ENCODE data around the gene TRMT1L. TPM values are rescaled to one million over a fixed set of nuclear protein-coding genes. Genes with fewer than 3 reads are reported as not detected.

TRMT1L gene
- total and polyA plus RNA-seq, 12 donors: 5.9 to 52.5 (median 23.7) TPM

DNA sequence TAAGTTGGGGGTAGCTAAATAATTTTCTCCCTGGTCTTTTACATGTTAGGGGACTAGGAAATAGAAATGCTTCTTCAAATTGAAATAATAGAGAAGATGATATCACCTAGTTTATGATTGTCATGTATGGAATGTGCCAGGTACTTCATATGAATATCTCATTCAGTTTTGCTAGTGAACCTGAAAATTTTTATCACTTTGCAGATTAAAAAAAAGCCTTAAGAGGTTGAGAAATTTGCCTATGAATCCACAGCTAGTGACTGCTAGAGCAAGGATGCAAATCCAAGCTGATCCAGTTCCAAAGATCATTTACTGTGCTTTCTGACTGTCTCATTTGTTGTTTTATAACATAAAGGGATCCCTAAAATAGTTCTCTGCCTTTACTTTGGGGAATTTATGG lies 86.7 kb downstream of the TRMT1L start:
- Histone ChIP-seq H3K27ac (no peak overlapping the region), H3K36me3 (replicated peaks in 1 of 2) (no peaks in the 10 kb centered on the region), H3K4me1 (replicated peaks in 1 of 2) (peaks cover 0 to 11% of the 10 kb centered on the region in 2 donors), H3K4me3 (no peak overlapping the region), H3K9me3 (replicated peaks in 1 of 3) (no peaks in the 10 kb centered on the region), H3K27me3 (no peaks in the 10 kb centered on the region)
- TF ChIP-seq, protein P1, sequence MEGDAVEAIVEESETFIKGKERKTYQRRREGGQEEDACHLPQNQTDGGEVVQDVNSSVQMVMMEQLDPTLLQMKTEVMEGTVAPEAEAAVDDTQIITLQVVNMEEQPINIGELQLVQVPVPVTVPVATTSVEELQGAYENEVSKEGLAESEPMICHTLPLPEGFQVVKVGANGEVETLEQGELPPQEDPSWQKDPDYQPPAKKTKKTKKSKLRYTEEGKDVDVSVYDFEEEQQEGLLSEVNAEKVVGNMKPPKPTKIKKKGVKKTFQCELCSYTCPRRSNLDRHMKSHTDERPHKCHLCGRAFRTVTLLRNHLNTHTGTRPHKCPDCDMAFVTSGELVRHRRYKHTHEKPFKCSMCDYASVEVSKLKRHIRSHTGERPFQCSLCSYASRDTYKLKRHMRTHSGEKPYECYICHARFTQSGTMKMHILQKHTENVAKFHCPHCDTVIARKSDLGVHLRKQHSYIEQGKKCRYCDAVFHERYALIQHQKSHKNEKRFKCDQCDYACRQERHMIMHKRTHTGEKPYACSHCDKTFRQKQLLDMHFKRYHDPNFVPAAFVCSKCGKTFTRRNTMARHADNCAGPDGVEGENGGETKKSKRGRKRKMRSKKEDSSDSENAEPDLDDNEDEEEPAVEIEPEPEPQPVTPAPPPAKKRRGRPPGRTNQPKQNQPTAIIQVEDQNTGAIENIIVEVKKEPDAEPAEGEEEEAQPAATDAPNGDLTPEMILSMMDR (IDR thresholded peaks at IDR 0.05): no peak
- TF ChIP-seq POLR2A (IDR thresholded peaks at IDR 0.05): no peak
- intact Hi-C loops (cut with DNase I): no loop called here
- no peak for DNase-seq

DNA sequence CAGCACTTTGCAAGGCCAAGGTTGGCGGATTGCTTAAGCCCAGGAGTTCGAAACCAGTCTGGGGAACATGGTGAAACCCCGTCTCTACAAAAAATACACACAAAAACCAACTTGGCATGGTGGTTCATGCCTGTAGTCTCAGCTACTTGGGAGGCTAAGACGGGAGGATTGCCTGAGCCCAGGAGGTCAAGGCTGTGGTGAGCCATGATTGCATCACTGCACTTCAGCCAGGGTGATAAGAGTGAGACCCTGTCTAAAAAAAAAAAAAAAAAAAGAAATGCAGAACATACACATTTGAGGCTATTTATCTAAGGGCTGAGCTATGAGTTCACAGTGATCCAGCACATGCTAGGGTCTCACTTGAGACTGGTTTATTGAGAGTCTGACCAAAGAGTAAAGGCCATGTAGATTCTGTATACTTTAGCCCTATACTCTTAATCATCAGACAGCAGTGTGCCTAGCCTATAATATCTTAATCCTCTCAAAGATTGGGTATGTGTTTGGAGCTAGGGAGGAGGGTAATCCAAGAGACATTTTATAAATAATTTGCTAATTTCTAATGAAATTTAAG lies 87.5 kb downstream of the TRMT1L start:
- TF ChIP-seq, protein P1 (IDR thresholded peaks at IDR 0.05): no peak
- H3K4me3 ChIP-seq: no peak overlapping the region
- no peak for DNase-seq
- peaks cover 0 to 11% of the 10 kb centered on the region in 2 donors for H3K4me1 ChIP-seq (replicated peaks in 1 of 2)
- no peak overlapping the region for H3K27ac ChIP-seq
- H3K27me3 ChIP-seq: no peaks in the 10 kb centered on the region
- no peaks in the 10 kb centered on the region for H3K36me3 ChIP-seq (replicated peaks in 1 of 2)
- intact Hi-C loops (cut with DNase I): no loop called here
- 77 to 83% (median 83%) methylated on average over 4 of the region's 4 CpGs for WGBS, 4 donors
- H3K9me3 ChIP-seq (replicated peaks in 1 of 3): no peaks in the 10 kb centered on the region

DNA sequence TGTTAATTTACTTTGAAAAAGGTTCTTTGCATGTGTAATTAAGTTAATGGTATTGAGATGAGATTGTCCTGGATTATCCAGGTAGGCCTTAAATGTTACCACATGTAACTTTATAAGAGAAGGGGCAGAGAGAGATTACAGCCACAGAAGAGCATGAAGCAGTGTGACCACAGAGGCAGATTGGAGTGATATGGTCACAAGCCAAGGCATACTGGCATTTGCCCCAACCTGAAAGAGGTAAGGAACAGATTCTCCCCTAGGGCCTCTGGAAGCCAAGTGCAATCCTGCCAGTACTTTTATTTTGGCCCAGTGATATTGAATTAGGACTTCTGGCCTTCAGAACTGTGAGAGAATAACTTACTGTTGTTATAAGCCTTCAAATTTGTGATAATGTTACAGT lies 88.4 kb downstream of the TRMT1L start:
- TF ChIP-seq, protein P1 (IDR thresholded peaks at IDR 0.05): no peak
- TF ChIP-seq POLR2A (IDR thresholded peaks at IDR 0.05): no peak
- no peaks in the 10 kb centered on the region for H3K27me3 ChIP-seq
- no peaks in the 10 kb centered on the region for H3K36me3 ChIP-seq (replicated peaks in 1 of 2)
- no peak for DNase-seq
- H3K4me3 ChIP-seq: no peak overlapping the region
- H3K27ac ChIP-seq: no peak overlapping the region
- no peaks in the 10 kb centered on the region for H3K9me3 ChIP-seq (replicated peaks in 1 of 3)
- intact Hi-C loops (cut with DNase I): no loop called here
- H3K4me1 ChIP-seq (replicated peaks in 1 of 2): peaks cover 0 to 13% of the 10 kb centered on the region in 2 donors

Other genes with a start within 250 kb of the TRMT1L start
- 10 to 100 TPM in 6 of 9 donors, 1 to 10 TPM in 3; 2.3 to 30.6 (median 19.7) TPM for gene NIBAN1, start 182.4 kb downstream of the TRMT1L start, total RNA-seq
- gene NIBAN1, start 182.4 kb downstream of the TRMT1L start, polyA plus RNA-seq: 1 to 10 TPM; 3.8 to 7.2 (median 5.8) TPM
- gene RNF2, start 111.4 kb downstream of the TRMT1L start, total RNA-seq: 10 to 100 TPM in 8 of 9 donors, 1 to 10 TPM in 1; 9.4 to 34.6 (median 19.0) TPM
- gene RNF2, start 111.4 kb downstream of the TRMT1L start, polyA plus RNA-seq: 10 to 100 TPM in 1 of 3 donors, 1 to 10 TPM in 2; 3.5 to 31.3 (median 3.5) TPM
- gene SWT1, start 214 bp upstream of the TRMT1L start, total RNA-seq: 10 to 100 TPM in 1 of 9 donors, 1 to 10 TPM in 8; 2.9 to 11.0 (median 6.3) TPM
- gene SWT1, start 214 bp upstream of the TRMT1L start, polyA plus RNA-seq: 1 to 10 TPM; 1.9 to 4.9 (median 1.9) TPM
- 100 to 1,000 TPM in 1 of 9 donors, 10 to 100 TPM in 8; 20.4 to 119 (median 42.2) TPM for gene IVNS1ABP, start 160.3 kb upstream of the TRMT1L start, total RNA-seq
- gene IVNS1ABP, start 160.3 kb upstream of the TRMT1L start, polyA plus RNA-seq: 10 to 100 TPM; 30.2 to 58.6 (median 37.0) TPM